OCI-LY3 (cell line): ENCODE measurements around the gene KCNQ1.

Experiments used
- CTCF ChIP-seq: fragments of 200-600, 300-600 bp; sonication (generic); IDR thresholded peaks from 2 replicates; pipeline ENCODE4 v1.5.1; 2014; ENCODE audit warnings: antibody characterized with exemption, low read length, low read depth
- EZH2phosphoT487 ChIP-seq: fragments of 200-600 bp; shearing (Covaris generic); IDR thresholded peaks from 2 replicates; pipeline ENCODE4 v1.6.1; 2018; ENCODE audit warnings: antibody characterized with exemption, mixed run types, low read depth

GRCh38 chr11:2510626-2511402 lies 66.0 kb downstream of the KCNQ1 start:
- no peak for TF ChIP-seq CTCF
- TF ChIP-seq EZH2phosphoT487 = no peak
